Stimulated activated naive B cell treated with anti-CD40 and anti-IgM and Interleukin-4, amounts not matched to agents 10 μg/mL and 1 μg/mL and 100 μg/mL, for 72 hours (primary cell): ENCODE results near the gene VAMP8.

Experiments used
- ATAC-seq, 2 donors: fragments of 150-1000 bp; cut with Tn5 transposase; replicated peaks; 2 replicates each; pipeline ENCODE4 v1.10.0; 2021; ENCODE audit warnings: moderate library complexity in 1 of 2
- DNase-seq: peaks from one replicate; pipeline ENCODE4 v3.0.0; 2021
- H3K27ac Mint-ChIP-seq: one replicate; pipeline ENCODE4 v1.8.0; 2022; ENCODE audit warnings: mild to moderate bottlenecking, mixed read lengths
- H3K27me3 Mint-ChIP-seq, 2 donors: one replicate each; pipeline ENCODE4 v1.8.0; 2022; ENCODE audit warnings: mixed read lengths in 2 of 2
- H3K36me3 Mint-ChIP-seq, 2 donors: one replicate each; pipeline ENCODE4 v1.8.0; 2022; ENCODE audit warnings: mixed read lengths in 2 of 2, mild to moderate bottlenecking in 1 of 2
- H3K4me1 Mint-ChIP-seq, 2 donors: one replicate each; pipeline ENCODE4 v1.8.0; 2022; ENCODE audit warnings: mixed read lengths in 2 of 2, mild to moderate bottlenecking in 1 of 2
- H3K4me3 Mint-ChIP-seq, 2 donors: one replicate each; pipeline ENCODE4 v1.8.0; 2022; ENCODE audit warnings: mild to moderate bottlenecking in 2 of 2, mixed read lengths in 2 of 2, moderate library complexity in 1 of 2
- H3K9me3 Mint-ChIP-seq, 2 donors: one replicate each; pipeline ENCODE4 v1.8.0; 2022; ENCODE audit warnings: mixed read lengths in 2 of 2, mild to moderate bottlenecking in 1 of 2

The VAMP8 gene

GRCh38 chr2:85623991-85624390 is 46.6 kb downstream of the VAMP8 start:
- H3K9me3 Mint-ChIP-seq = no peaks in the 10 kb centered on the region
- no peak overlapping the region for H3K27ac Mint-ChIP-seq
- H3K4me1 Mint-ChIP-seq = peaks cover 3 to 11% of the 10 kb centered on the region in 2 donors
- peaks cover 29 to 45% of the 10 kb centered on the region in 2 donors for H3K36me3 Mint-ChIP-seq
- DNase-seq (no peak), ATAC-seq (no peak)
- no peak overlapping the region for H3K4me3 Mint-ChIP-seq
- no peaks in the 10 kb centered on the region for H3K27me3 Mint-ChIP-seq

GRCh38 chr2:85628658-85629057 is 51.3 kb downstream of the VAMP8 start:
- H3K36me3 Mint-ChIP-seq = peaks cover 41 to 52% of the 10 kb centered on the region in 2 donors

GRCh38 chr2:85631316-85631715 is 53.9 kb downstream of the VAMP8 start:
- DNase-seq = no peak
- Mint-ChIP-seq H3K27me3 (no peaks in the 10 kb centered on the region), H3K4me1 (peaks cover 10 to 21% of the 10 kb centered on the region in 2 donors), H3K9me3 (no peaks in the 10 kb centered on the region), H3K4me3 (no peak overlapping the region), H3K36me3 (peaks cover 46 to 52% of the 10 kb centered on the region in 2 donors), H3K27ac (no peak overlapping the region)
- ATAC-seq = no peak

More at GRCh38 chr2:85628658-85629057, 51.3 kb downstream of the VAMP8 start:
- Mint-ChIP-seq H3K4me3 (no peak overlapping the region), H3K27ac (peak overlapping the region; percentile 42), H3K27me3 (no peaks in the 10 kb centered on the region), H3K4me1 (peaks cover 6 to 11% of the 10 kb centered on the region in 2 donors), H3K9me3 (no peaks in the 10 kb centered on the region)
- DNase-seq (no peak), ATAC-seq (peak; percentile 83 to 98)
